SK-N-SH (cell line): ENCODE results near the gene FLYWCH1.
"Not testable (repeated sequence)": the region's sequence is repeated elsewhere in the genome, so short reads cannot be mapped to it uniquely, and the experiment has no call there.

Experiments used
- CTCF ChIP-seq: fragments of 200-600 bp; sonication (generic); IDR thresholded peaks from 2 replicates; pipeline ENCODE4 v1.6.1; 2017; ENCODE audit warnings: antibody characterized with exemption, mild to moderate bottlenecking, moderate library complexity
- EP300 ChIP-seq, 2 experiments: IDR thresholded peaks; 2 replicates each; pipeline versions ENCODE4 v1.4.0 to v1.6.1; 2012; ENCODE audit warnings: borderline replicate concordance in 1 of 2, low read depth in 1 of 2, low read length in 1 of 2
- ZBTB33 ChIP-seq: IDR thresholded peaks from 2 replicates; pipeline ENCODE4 v1.4.0; 2012; ENCODE audit warnings: low read depth, borderline replicate concordance

- TF ChIP-seq ZBTB33; CTCF; EP300 (IDR thresholded peaks at IDR 0.05; ENCODE audit: borderline replicate concordance in 1 of 2, low read depth in 1 of 2, low read length in 1 of 2): not testable (repeated sequence)
Observed at GRCh38 chr16:2928151-2928550, 16.4 kb downstream of the FLYWCH1 start.
